Neural progenitor cell (in vitro differentiated cells): ENCODE data around the gene COL25A1.

Experiments
- CTCF ChIP-seq: fragments of 200-600 bp; sonication (generic); IDR thresholded peaks from 2 replicates; pipeline ENCODE4 v1.5.1; 2017; ENCODE audit warnings: antibody characterized with exemption, mild to moderate bottlenecking
- EZH2 ChIP-seq: fragments of 200-600 bp; sonication (generic); IDR thresholded peaks from 2 replicates; pipeline ENCODE4 v1.6.1; 2017; ENCODE audit warnings: antibody characterized with exemption, mild to moderate bottlenecking, moderate library complexity
- EZH2phosphoT487 ChIP-seq: fragments of 200-600 bp; sonication (generic); IDR thresholded peaks from 2 replicates; pipeline ENCODE4 v1.6.1; 2017; ENCODE audit warnings: antibody characterized with exemption

- TF ChIP-seq CTCF (no peak), EZH2 (no peak), EZH2phosphoT487 (no peak)
These were observed 291.0 kb downstream of the COL25A1 start for GRCh38 chr4:109011241-109012026.
